CD14-positive monocyte (primary cell): ENCODE data around the gene PSMD9. TPM values are rescaled to one million over a fixed set of nuclear protein-coding genes. Genes with fewer than 3 reads are reported as not detected.

ENCODE experiments used
- DNase-seq, 3 donors: peaks; one replicate each; pipeline ENCODE4 v3.0.0-alpha.2; 2011 to 2022
- H2AFZ ChIP-seq: 2 replicates; pipeline ENCODE4 v1.6.0; 2012; ENCODE audit warnings: mild to moderate bottlenecking, low read depth, low read length, inconsistent platforms; ENCODE audit not compliant: insufficient read depth, poor library complexity, severe bottlenecking
- H3K27ac ChIP-seq, 2 donors: 1 replicate in 1 of 2; 2 replicates in 1 of 2; pipeline ENCODE4 v1.5.1; 2012 to 2013; ENCODE audit warnings: low read length in 2 of 2, control low read depth in 1 of 2, inconsistent platforms in 1 of 2, low read depth in 1 of 2, mild to moderate bottlenecking in 1 of 2
- H3K27me3 ChIP-seq, 2 donors: one replicate each; pipeline versions ENCODE4 v1.6.0 to v1.6.1; 2011 to 2013; ENCODE audit warnings: low read length in 2 of 2; ENCODE audit not compliant: control insufficient read depth in 2 of 2, insufficient read depth in 2 of 2
- H3K36me3 ChIP-seq, 2 donors: replicated peaks in 1 of 2; 1 replicate in 1 of 2; 2 replicates in 1 of 2; pipeline versions ENCODE4 v1.5.1 to v1.6.1; 2012 to 2013; ENCODE audit warnings: low read length in 2 of 2, control low read depth in 1 of 2, inconsistent platforms in 1 of 2, mild to moderate bottlenecking in 1 of 2; ENCODE audit not compliant: insufficient read depth in 2 of 2, control insufficient read depth in 1 of 2
- H3K4me1 ChIP-seq, 2 donors: 1 replicate in 1 of 2; 2 replicates in 1 of 2; pipeline versions ENCODE4 v1.5.1 to v1.6.1; 2012 to 2013; ENCODE audit warnings: low read length in 2 of 2, control low read depth in 1 of 2, inconsistent platforms in 1 of 2, mild to moderate bottlenecking in 1 of 2, moderate library complexity in 1 of 2; ENCODE audit not compliant: insufficient read depth in 2 of 2, control insufficient read depth in 1 of 2
- H3K4me2 ChIP-seq: replicated peaks from 2 replicates; pipeline ENCODE3; 2012; ENCODE audit warnings: low read length, moderate library complexity, mild to moderate bottlenecking; ENCODE audit not compliant: poor library complexity, severe bottlenecking; ENCODE audit errors: extremely low read depth
- H3K4me3 ChIP-seq, 3 experiments: fragments of 200-600 bp in 1 of 3; sonication (generic) in 1 of 3; replicated peaks in 1 of 3; 1 replicate in 2 of 3; 2 replicates in 1 of 3; pipeline ENCODE4 v1.5.1; 2011 to 2013; ENCODE audit warnings: low read length in 3 of 3, mild to moderate bottlenecking in 3 of 3, control low read depth in 2 of 3, low read depth in 2 of 3, inconsistent platforms in 1 of 3, moderate library complexity in 1 of 3
- H3K79me2 ChIP-seq: 2 replicates; pipeline ENCODE4 v1.6.0; 2012; ENCODE audit warnings: mild to moderate bottlenecking, control low read depth, inconsistent platforms, low read length, moderate library complexity; ENCODE audit not compliant: insufficient read depth
- H3K9ac ChIP-seq: 2 replicates; pipeline ENCODE4 v1.6.0; 2017; ENCODE audit warnings: low read length, mild to moderate bottlenecking; ENCODE audit not compliant: insufficient read depth, poor library complexity, severe bottlenecking
- H3K9me3 ChIP-seq, 2 donors: replicated peaks in 1 of 2; 1 replicate in 1 of 2; 2 replicates in 1 of 2; pipeline versions ENCODE4 v1.5.1 to v1.6.1; 2012 to 2013; ENCODE audit warnings: low read length in 2 of 2, control low read depth in 1 of 2; ENCODE audit not compliant: control insufficient read depth in 1 of 2, insufficient read depth in 1 of 2
- H4K20me1 ChIP-seq: 2 replicates; pipeline ENCODE4 v1.6.0; 2012; ENCODE audit warnings: mild to moderate bottlenecking, low read length, control low read depth, moderate library complexity; ENCODE audit not compliant: insufficient read depth
- H3K27ac Mint-ChIP-seq, 7 donors: one replicate each; pipeline ENCODE4 v1.8.0; 2020; ENCODE audit warnings: mild to moderate bottlenecking in 7 of 7, mixed read lengths in 7 of 7, moderate library complexity in 6 of 7, inconsistent platforms in 2 of 7
- H3K27me3 Mint-ChIP-seq, 3 donors: one replicate each; pipeline ENCODE4 v1.8.0; 2021 to 2022; ENCODE audit warnings: low read depth in 3 of 3, mild to moderate bottlenecking in 3 of 3, mixed read lengths in 3 of 3, moderate library complexity in 3 of 3, inconsistent platforms in 1 of 3
- H3K36me3 Mint-ChIP-seq, 2 donors: one replicate each; pipeline ENCODE4 v1.8.0; 2020; ENCODE audit warnings: mixed read lengths in 2 of 2, inconsistent platforms in 1 of 2, mild to moderate bottlenecking in 1 of 2
- H3K4me1 Mint-ChIP-seq: one replicate; pipeline ENCODE4 v1.8.0; 2020; ENCODE audit warnings: mild to moderate bottlenecking, mixed read lengths
- H3K4me3 Mint-ChIP-seq, 2 donors: one replicate each; pipeline ENCODE4 v1.8.0; 2020; ENCODE audit warnings: mild to moderate bottlenecking in 2 of 2, mixed read lengths in 2 of 2, moderate library complexity in 1 of 2
- H3K9me3 Mint-ChIP-seq, 7 donors: one replicate each; pipeline ENCODE4 v1.8.0; 2020 to 2022; ENCODE audit warnings: mixed read lengths in 7 of 7, mild to moderate bottlenecking in 6 of 7, moderate library complexity in 6 of 7, inconsistent platforms in 2 of 7
- CTCF ChIP-seq: fragments of 200-600 bp; IDR thresholded peaks from one replicate; pipeline ENCODE4 v1.8.0; 2022; ENCODE audit warnings: antibody characterized with exemption, mild to moderate bottlenecking
- WGBS: methylation state at CpG from one replicate; pipeline ENCODE4 v1.1.5; 2013; ENCODE audit warnings: missing lambda C conversion rate; ENCODE audit not compliant: insufficient coverage; 5-methylcytosine and 5-hydroxymethylcytosine counted together
- intact Hi-C, 2 donors: fragments of 100-400 bp; cut with micrococcal nuclease; formaldehyde crosslinking; loops; one replicate each; pipeline versions ENCODE4 v1.15.0 to v1.15.1; 2023
- polyA plus RNA-seq, 3 donors: library from polyadenylated mRNA; depleted of rRNA in 1 of 3; unstranded in 2 of 3; stranded (reverse) in 1 of 3; fragments of 300-500 nt in 2 of 3; fragments of >200 nt in 1 of 3; fragmentation: Illumina TruSeq in 2 of 3; gene quantifications; 1 replicate in 2 of 3; 2 replicates in 1 of 3; pipeline ENCODE4 v1.2.3, GENCODE V29; 2012 to 2021

The PSMD9 gene
- polyA plus RNA-seq, 3 donors = 89.6 to 135 (median 93.3) TPM

GRCh38 chr12:121925358-121925695, 36.7 kb downstream of the PSMD9 start:
- H3K4me1 Mint-ChIP-seq = peaks cover 30% of the 10 kb centered on the region
- H3K4me2 ChIP-seq = no peak overlapping the region

GRCh38 chr12:121926874-121927706, 38.5 kb downstream of the PSMD9 start:
- Histone ChIP-seq H4K20me1 (no peaks in the 10 kb centered on the region), H3K27ac (peak overlapping the region; percentile 12 to 41), H3K9me3 (no peaks in the 10 kb centered on the region), H3K4me2 (peak overlapping the region; percentile 30), H3K4me3 (peak overlapping the region in 1 of 3 experiments; percentile 19), H3K27me3 (no peaks in the 10 kb centered on the region), H3K9ac (no peak overlapping the region), H2AFZ (no peak overlapping the region), H3K79me2 (no peaks in the 10 kb centered on the region), H3K36me3 (no peaks in the 10 kb centered on the region), H3K4me1 (peaks cover 17 to 18% of the 10 kb centered on the region in 2 donors)
- peaks cover 21% of the 10 kb centered on the region for H3K4me1 Mint-ChIP-seq
- no peak for TF ChIP-seq CTCF
- H3K27me3 Mint-ChIP-seq = peaks cover 0 to 4% (median 3%) of the 10 kb centered on the region in 3 donors
- H3K4me3 Mint-ChIP-seq = peak overlapping the region in 1 of 2 donors; percentile 57
- 24% methylated on average over 5 of the region's 7 CpGs for WGBS
- peak overlapping the region; percentile 66 to 93 (median 86) for H3K27ac Mint-ChIP-seq
- DNase-seq = peak; percentile 57 to 81 (median 73)
- peaks cover 0 to 2% (median 0%) of the 10 kb centered on the region in 7 donors for H3K9me3 Mint-ChIP-seq
- intact Hi-C loops = no loop called here
- no peaks in the 10 kb centered on the region for H3K36me3 Mint-ChIP-seq

More at GRCh38 chr12:121925358-121925695, 36.7 kb downstream of the PSMD9 start:
- peak overlapping the region in 1 of 7 donors; percentile 3 for H3K27ac Mint-ChIP-seq
- Histone ChIP-seq H3K27ac (no peak overlapping the region), H3K79me2 (no peaks in the 10 kb centered on the region), H3K9me3 (no peaks in the 10 kb centered on the region), H3K4me3 (no peak overlapping the region), H3K36me3 (no peaks in the 10 kb centered on the region), H4K20me1 (no peaks in the 10 kb centered on the region), H3K27me3 (no peaks in the 10 kb centered on the region), H3K9ac (no peak overlapping the region), H2AFZ (no peak overlapping the region), H3K4me1 (peaks cover 27 to 30% of the 10 kb centered on the region in 2 donors)
- no peak for DNase-seq
- peaks cover 0 to 2% (median 0%) of the 10 kb centered on the region in 7 donors for H3K9me3 Mint-ChIP-seq
- intact Hi-C loops = no loop called here
- TF ChIP-seq CTCF = no peak
- H3K36me3 Mint-ChIP-seq = no peaks in the 10 kb centered on the region
- WGBS = 77% methylated on average over 5 of the region's 7 CpGs
- H3K27me3 Mint-ChIP-seq = peaks cover 0 to 4% (median 3%) of the 10 kb centered on the region in 3 donors
- no peak overlapping the region for H3K4me3 Mint-ChIP-seq
